Peyer's patch (tissue), 4 donors: ENCODE data around the gene ACO1.
"Not testable (repeated sequence)": the region's sequence is repeated elsewhere in the genome, so short reads cannot be mapped to it uniquely, and the experiment has no call there.

Source experiments
- POLR2A ChIP-seq, 2 donors: fragments of 450-650 bp; IDR thresholded peaks; one replicate each; pipeline ENCODE4 v1.5.1; 2017; ENCODE audit warnings: antibody characterized with exemption in 2 of 2, mild to moderate bottlenecking in 2 of 2, moderate library complexity in 2 of 2
- TF ChIP-seq, protein P1 (sequence below), 6 experiments: fragments of 450-650 bp in 4 of 6; fragments of 200-600 bp in 2 of 6; sonication (generic) in 1 of 6; IDR thresholded peaks; one replicate each; pipeline ENCODE4 v1.5.1; 2017 to 2019; ENCODE audit warnings: antibody characterized with exemption in 6 of 6, mild to moderate bottlenecking in 3 of 6, moderate library complexity in 1 of 6

DNA sequence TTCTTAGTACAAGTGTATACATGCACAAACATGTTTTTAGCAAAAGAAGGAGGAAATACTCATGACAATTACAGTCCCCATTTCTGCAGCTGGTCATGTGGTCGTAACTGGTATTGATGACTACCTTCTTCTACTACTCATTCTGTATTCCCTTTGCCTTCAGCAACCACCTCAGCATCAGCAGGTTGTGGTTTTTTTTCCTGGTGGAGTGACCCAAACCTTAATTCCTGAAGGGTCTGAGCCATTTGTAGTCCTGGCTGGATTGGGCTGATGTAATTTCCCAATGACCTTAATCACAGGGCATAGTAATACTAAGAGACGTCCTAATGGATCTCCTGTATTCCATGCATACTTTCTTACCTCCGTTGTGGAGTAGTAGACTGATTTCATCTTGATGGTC is 31.0 kb upstream of the ACO1 start:
- TF ChIP-seq, protein P1, sequence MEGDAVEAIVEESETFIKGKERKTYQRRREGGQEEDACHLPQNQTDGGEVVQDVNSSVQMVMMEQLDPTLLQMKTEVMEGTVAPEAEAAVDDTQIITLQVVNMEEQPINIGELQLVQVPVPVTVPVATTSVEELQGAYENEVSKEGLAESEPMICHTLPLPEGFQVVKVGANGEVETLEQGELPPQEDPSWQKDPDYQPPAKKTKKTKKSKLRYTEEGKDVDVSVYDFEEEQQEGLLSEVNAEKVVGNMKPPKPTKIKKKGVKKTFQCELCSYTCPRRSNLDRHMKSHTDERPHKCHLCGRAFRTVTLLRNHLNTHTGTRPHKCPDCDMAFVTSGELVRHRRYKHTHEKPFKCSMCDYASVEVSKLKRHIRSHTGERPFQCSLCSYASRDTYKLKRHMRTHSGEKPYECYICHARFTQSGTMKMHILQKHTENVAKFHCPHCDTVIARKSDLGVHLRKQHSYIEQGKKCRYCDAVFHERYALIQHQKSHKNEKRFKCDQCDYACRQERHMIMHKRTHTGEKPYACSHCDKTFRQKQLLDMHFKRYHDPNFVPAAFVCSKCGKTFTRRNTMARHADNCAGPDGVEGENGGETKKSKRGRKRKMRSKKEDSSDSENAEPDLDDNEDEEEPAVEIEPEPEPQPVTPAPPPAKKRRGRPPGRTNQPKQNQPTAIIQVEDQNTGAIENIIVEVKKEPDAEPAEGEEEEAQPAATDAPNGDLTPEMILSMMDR (IDR thresholded peaks at IDR 0.05) = not testable (repeated sequence)
- TF ChIP-seq POLR2A (IDR thresholded peaks at IDR 0.05) = not testable (repeated sequence)
